Thyroid gland (tissue), 4 donors: Measurements from ENCODE around the gene CNFN. TPM values are rescaled to one million over a fixed set of nuclear protein-coding genes. Genes with fewer than 3 reads are reported as not detected.

Experiments
- DNase-seq, 2 donors: peaks; one replicate each; pipeline ENCODE4 v3.0.0-alpha.2; 2019
- H3K27ac ChIP-seq, 3 donors: fragments of 200-600 bp; sonication (generic); 1 replicate in 2 of 3; 2 replicates in 1 of 3; pipeline ENCODE4 v1.5.1; 2016 to 2019; ENCODE audit warnings: mild to moderate bottlenecking in 1 of 3, moderate library complexity in 1 of 3
- H3K27me3 ChIP-seq: fragments of 200-600 bp; sonication (generic); one replicate; pipeline ENCODE4 v1.5.1; 2019
- H3K36me3 ChIP-seq, 2 donors: fragments of 200-600 bp; sonication (generic); one replicate each; pipeline ENCODE4 v1.5.1; 2016 to 2019
- H3K4me1 ChIP-seq, 2 donors: fragments of 200-600 bp; sonication (generic); one replicate each; pipeline ENCODE4 v1.5.1; 2017 to 2019
- H3K4me3 ChIP-seq, 3 donors: fragments of 200-600 bp; sonication (generic); replicated peaks in 1 of 3; 1 replicate in 2 of 3; 2 replicates in 1 of 3; pipeline ENCODE4 v1.5.1; 2016; ENCODE audit warnings: mild to moderate bottlenecking in 1 of 3
- H3K9me3 ChIP-seq: fragments of 200-600 bp; sonication (generic); one replicate; pipeline ENCODE4 v1.5.1; 2017
- POLR2A ChIP-seq, 2 donors: fragments of 450-650 bp; IDR thresholded peaks; one replicate each; pipeline ENCODE4 v1.6.1; 2017; ENCODE audit warnings: antibody characterized with exemption in 2 of 2, mild to moderate bottlenecking in 2 of 2, moderate library complexity in 1 of 2
- WGBS, 2 donors: methylation state at CpG; one replicate each; pipeline ENCODE4 v1.1.5; 2017; 5-methylcytosine and 5-hydroxymethylcytosine counted together
- intact Hi-C: fragments of 100-400 bp; cut with DNase I; formaldehyde crosslinking; loops from one replicate; pipeline ENCODE4 v1.15.1; 2023
- total RNA-seq, 4 donors: library from RNA; depleted of rRNA; stranded (reverse); fragments of >200 nt; gene quantifications; one replicate each; pipeline ENCODE4 v1.2.3, GENCODE V29; 2016
- TF ChIP-seq, protein P1 (sequence below), 6 experiments: fragments of 200-600 bp in 3 of 6; fragments of 450-650 bp in 3 of 6; sonication (generic) in 3 of 6; IDR thresholded peaks; one replicate each; pipeline ENCODE4 v1.5.1; 2016 to 2019; ENCODE audit warnings: antibody characterized with exemption in 6 of 6, mild to moderate bottlenecking in 2 of 6, inconsistent platforms in 1 of 6, moderate library complexity in 1 of 6

The CNFN gene
- total RNA-seq, 4 donors from 2014 or later: 1.0 TPM; not detected in 3

DNA sequence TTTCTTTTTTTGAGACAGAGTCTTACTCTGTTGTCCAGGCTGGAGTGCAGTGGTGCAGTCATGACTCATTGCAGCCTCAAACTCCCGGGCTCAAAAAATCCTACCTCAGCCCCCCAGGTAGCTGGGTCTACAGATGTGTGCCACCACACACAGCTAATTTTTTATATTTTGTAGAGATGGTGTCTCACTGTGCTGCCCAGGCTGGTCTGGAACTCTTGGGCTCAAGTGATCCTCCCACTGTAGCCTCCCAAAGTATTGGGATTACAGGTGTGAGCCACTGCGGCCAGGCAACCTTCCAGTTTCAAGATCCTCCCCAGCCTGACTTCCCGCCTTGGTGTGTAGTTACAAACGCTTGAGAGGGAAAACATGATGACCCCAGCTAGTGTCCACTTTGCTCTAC, 22.2 kb downstream of the CNFN start:
- no peak for DNase-seq
- Histone ChIP-seq H3K9me3 (no peaks in the 10 kb centered on the region), H3K36me3 (peaks cover 0 to 13% of the 10 kb centered on the region in 2 donors), H3K4me3 (no peak overlapping the region), H3K27me3 (no peaks in the 10 kb centered on the region), H3K27ac (no peak overlapping the region), H3K4me1 (peaks cover 0 to 7% of the 10 kb centered on the region in 2 donors)
- WGBS, 2 donors: 89 to 95% methylated on average over 4 of the region's 4 CpGs
- intact Hi-C loops: no loop called here
- no peak for TF ChIP-seq POLR2A (IDR thresholded peaks at IDR 0.05)
- TF ChIP-seq, protein P1, sequence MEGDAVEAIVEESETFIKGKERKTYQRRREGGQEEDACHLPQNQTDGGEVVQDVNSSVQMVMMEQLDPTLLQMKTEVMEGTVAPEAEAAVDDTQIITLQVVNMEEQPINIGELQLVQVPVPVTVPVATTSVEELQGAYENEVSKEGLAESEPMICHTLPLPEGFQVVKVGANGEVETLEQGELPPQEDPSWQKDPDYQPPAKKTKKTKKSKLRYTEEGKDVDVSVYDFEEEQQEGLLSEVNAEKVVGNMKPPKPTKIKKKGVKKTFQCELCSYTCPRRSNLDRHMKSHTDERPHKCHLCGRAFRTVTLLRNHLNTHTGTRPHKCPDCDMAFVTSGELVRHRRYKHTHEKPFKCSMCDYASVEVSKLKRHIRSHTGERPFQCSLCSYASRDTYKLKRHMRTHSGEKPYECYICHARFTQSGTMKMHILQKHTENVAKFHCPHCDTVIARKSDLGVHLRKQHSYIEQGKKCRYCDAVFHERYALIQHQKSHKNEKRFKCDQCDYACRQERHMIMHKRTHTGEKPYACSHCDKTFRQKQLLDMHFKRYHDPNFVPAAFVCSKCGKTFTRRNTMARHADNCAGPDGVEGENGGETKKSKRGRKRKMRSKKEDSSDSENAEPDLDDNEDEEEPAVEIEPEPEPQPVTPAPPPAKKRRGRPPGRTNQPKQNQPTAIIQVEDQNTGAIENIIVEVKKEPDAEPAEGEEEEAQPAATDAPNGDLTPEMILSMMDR (IDR thresholded peaks at IDR 0.05): no peak

DNA sequence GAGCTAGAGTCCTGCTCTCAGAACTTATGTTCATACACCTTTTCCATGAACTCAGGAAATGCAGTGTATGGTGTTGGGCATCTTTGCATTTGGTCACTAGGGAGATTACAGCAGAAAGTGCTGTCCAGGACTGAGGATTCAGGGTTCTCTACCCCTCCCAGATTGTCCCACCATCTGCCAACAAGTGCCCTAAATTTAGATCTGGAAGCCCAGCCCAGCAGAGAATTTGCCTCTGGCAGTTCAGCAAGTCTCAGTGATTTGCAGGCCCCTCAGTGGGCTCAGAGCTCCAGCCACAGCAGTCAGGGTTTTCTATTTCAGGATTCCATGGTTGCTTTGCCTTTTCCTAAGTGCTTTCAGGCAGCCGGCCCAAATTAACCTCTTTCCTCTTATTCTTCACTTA, 23.4 kb downstream of the CNFN start:
- TF ChIP-seq, protein P1 (IDR thresholded peaks at IDR 0.05): no peak
- no peak for TF ChIP-seq POLR2A (IDR thresholded peaks at IDR 0.05)
- Histone ChIP-seq H3K9me3 (no peaks in the 10 kb centered on the region), H3K27me3 (no peaks in the 10 kb centered on the region), H3K36me3 (peaks cover 0 to 13% of the 10 kb centered on the region in 2 donors), H3K4me3 (no peak overlapping the region), H3K4me1 (peaks cover under 1 to 10% of the 10 kb centered on the region in 2 donors), H3K27ac (no peak overlapping the region)
- intact Hi-C loops: no loop called here
- no peak for DNase-seq
- WGBS, 2 donors: 65 to 81% methylated on average over 1 of the region's 1 CpG

DNA sequence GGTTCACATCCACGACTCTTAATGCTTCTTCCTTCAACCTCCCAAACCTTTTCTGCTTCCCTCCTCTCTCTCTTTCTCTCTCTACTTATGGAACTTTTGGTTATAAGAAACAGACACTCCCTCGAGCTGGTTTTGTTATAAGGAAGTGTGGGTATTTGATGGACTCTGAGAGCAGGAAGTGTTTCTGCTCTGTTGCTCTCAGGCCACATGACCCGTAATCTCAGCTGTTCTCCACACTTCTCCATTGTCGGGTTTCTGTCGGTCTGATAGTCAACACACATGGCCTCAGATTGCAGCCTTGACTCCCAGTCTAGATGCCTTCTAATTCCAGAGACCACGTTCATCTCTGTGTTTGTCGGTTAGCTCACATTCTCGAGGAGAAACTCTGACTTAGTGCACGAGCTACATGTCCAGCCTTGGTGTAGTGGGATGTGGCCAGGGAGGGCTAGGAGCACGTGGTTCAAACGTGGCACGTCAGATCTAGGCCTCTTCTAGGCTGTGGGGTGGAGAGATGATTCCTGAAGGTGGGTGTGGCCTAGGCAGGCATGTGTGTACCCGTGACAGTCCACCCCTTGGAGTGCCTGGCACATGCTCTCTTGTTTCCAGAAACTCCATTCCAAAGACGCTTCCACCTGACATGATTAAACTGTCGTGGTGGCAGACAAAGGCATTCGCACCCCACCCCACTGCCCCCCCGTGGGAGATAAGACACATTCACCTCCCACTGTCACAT, 26.3 kb downstream of the CNFN start:
- TF ChIP-seq POLR2A (IDR thresholded peaks at IDR 0.05): no peak
- TF ChIP-seq, protein P1 (IDR thresholded peaks at IDR 0.05): no peak
- 85 to 90% methylated on average over 17 of the region's 17 CpGs for WGBS, 2 donors
- H3K9me3 ChIP-seq: no peaks in the 10 kb centered on the region
- H3K36me3 ChIP-seq: peaks cover 0 to 13% of the 10 kb centered on the region in 2 donors
- H3K27ac ChIP-seq: no peak overlapping the region
- no peaks in the 10 kb centered on the region for H3K27me3 ChIP-seq
- peaks cover 4 to 22% of the 10 kb centered on the region in 2 donors for H3K4me1 ChIP-seq
- no peak for DNase-seq
- intact Hi-C loops: no loop called here
- no peak overlapping the region for H3K4me3 ChIP-seq

DNA sequence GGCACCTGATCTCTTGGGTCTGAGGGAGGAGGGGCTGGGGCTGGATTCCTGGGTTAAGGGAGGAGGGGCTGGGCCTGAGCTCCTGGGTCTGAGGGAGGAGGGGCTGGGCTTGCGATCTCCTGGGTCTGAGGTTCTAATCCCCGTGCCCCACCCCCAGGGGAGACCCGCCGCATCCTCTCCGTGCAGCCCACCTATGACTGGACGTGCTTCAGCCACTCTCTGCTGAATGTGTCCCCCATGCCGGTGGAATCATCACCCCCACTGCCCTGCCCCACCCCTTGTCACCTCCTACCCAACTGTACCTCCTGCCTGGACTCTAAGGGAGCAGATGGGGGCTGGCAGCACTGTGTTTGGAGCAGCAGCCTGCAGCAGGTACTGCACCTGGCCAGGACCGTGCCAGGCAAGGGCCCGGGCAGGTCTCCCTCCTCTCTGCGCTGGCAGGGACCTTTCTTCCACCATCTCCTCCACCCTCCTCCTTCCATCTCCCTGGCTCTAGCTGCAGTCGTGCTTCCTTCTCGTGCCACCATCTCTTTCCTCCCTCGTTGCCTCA, 27.1 kb downstream of the CNFN start:
- no peak for DNase-seq
- peaks cover 4 to 22% of the 10 kb centered on the region in 2 donors for H3K4me1 ChIP-seq
- intact Hi-C loops: no loop called here
- peaks cover 0 to 13% of the 10 kb centered on the region in 2 donors for H3K36me3 ChIP-seq
- 92 to 94% methylated on average over 13 of the region's 13 CpGs for WGBS, 2 donors
- TF ChIP-seq POLR2A (IDR thresholded peaks at IDR 0.05): no peak
- TF ChIP-seq, protein P1 (IDR thresholded peaks at IDR 0.05): no peak
- H3K9me3 ChIP-seq: no peaks in the 10 kb centered on the region
- H3K27ac ChIP-seq: no peak overlapping the region
- no peak overlapping the region for H3K4me3 ChIP-seq
- no peaks in the 10 kb centered on the region for H3K27me3 ChIP-seq

DNA sequence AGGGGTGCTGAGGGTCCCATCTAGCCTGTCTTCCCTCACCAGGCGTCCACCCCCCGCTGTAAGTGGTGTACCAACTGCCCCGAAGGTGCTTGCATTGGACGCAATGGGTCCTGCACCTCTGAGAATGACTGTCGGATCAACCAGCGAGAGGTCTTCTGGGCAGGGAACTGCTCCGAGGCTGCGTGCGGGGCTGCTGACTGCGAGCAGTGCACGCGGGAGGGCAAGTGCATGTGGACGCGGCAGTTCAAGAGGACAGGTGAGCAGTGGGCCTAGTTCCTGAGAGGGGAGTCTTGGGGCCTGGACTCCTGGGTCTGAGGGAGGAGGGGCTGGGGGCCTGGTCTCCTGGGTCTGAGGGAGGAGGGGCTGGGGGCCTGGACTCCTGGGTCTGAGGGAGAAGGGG, 27.8 kb downstream of the CNFN start:
- H3K4me3 ChIP-seq: no peak overlapping the region
- no peaks in the 10 kb centered on the region for H3K9me3 ChIP-seq
- H3K27me3 ChIP-seq: no peaks in the 10 kb centered on the region
- 94 to 98% methylated on average over 12 of the region's 14 CpGs for WGBS, 2 donors
- H3K36me3 ChIP-seq: peaks cover 2 to 13% of the 10 kb centered on the region in 2 donors
- H3K27ac ChIP-seq: no peak overlapping the region
- no peak for TF ChIP-seq POLR2A (IDR thresholded peaks at IDR 0.05)
- TF ChIP-seq, protein P1 (IDR thresholded peaks at IDR 0.05): no peak
- intact Hi-C loops: no loop called here
- DNase-seq: no peak
- peaks cover 4 to 22% of the 10 kb centered on the region in 2 donors for H3K4me1 ChIP-seq
